Psoas muscle (tissue), 8 donors: ENCODE measurements around the gene NALF2. TPM values are rescaled to one million over a fixed set of nuclear protein-coding genes. Genes with fewer than 3 reads are reported as not detected.

Source experiments
- ATAC-seq, 4 donors: fragments of 200-7000 bp; cut with Tn5 transposase; one replicate each; pipeline ENCODE4 v1.9.1; 2020; ENCODE audit warnings: moderate library complexity in 3 of 4, mild to moderate bottlenecking in 2 of 4
- DNase-seq, 2 donors: peaks; one replicate each; pipeline ENCODE4 v3.0.0-alpha.2; 2020
- H3K27ac ChIP-seq: fragments of 200-600 bp; one replicate; pipeline ENCODE4 v1.8.0; 2022
- H3K27me3 ChIP-seq, 3 donors: fragments of 200-600 bp in 1 of 3; one replicate each; pipeline versions ENCODE4 v1.6.1 to v1.8.0; 2013 to 2022; ENCODE audit warnings: low read length in 2 of 3, mild to moderate bottlenecking in 2 of 3, moderate library complexity in 1 of 3; ENCODE audit not compliant: insufficient read depth in 3 of 3
- H3K36me3 ChIP-seq, 2 donors: fragments of 200-600 bp in 1 of 2; one replicate each; pipeline versions ENCODE4 v1.6.1 to v1.8.0; 2013 to 2022; ENCODE audit warnings: low read depth in 1 of 2, mild to moderate bottlenecking in 1 of 2, moderate library complexity in 1 of 2; ENCODE audit not compliant: insufficient read depth in 1 of 2
- H3K4me1 ChIP-seq: fragments of 200-600 bp; one replicate; pipeline ENCODE4 v1.8.0; 2022
- H3K4me3 ChIP-seq: fragments of 200-600 bp; one replicate; pipeline ENCODE4 v1.8.0; 2022; ENCODE audit warnings: mild to moderate bottlenecking
- H3K9me3 ChIP-seq: fragments of 200-600 bp; one replicate; pipeline ENCODE4 v1.8.0; 2022
- WGBS, 3 donors: extraction: QIAGEN DNeasy Blood & Tissue Kit; methylation state at CpG; one replicate each; pipeline versions ENCODE4 v1.1.6 to v1.1.7; 2013; 5-methylcytosine and 5-hydroxymethylcytosine counted together
- intact Hi-C, 2 donors: fragments of 100-400 bp; cut with DNase I; formaldehyde crosslinking; loops; one replicate each; pipeline versions ENCODE4 v1.11.0 to v1.14.2; 2022
- long read RNA-seq, 2 donors: library from polyadenylated mRNA; unstranded; transcript quantifications; one replicate each; pipeline ENCODE4 v2.0.0, GENCODE V29; 2021
- polyA plus RNA-seq, 3 donors: library from polyadenylated mRNA; stranded (reverse); fragments of 200-250 nt; gene quantifications; one replicate each; pipeline ENCODE4 v1.2.3, GENCODE V29; 2013
- total RNA-seq, 4 donors: library from RNA; stranded (reverse); fragmentation: NEBNext Ultra II Directional in 2 of 4; extraction: Animal tissue kit (Norgen Biotek cat#: 25700) in 2 of 4; gene quantifications; one replicate each; pipeline versions ENCODE4 v1.2.1 to v1.2.4, GENCODE V29; 2021 to 2023
- TF ChIP-seq, protein P1 (sequence below): fragments of 200-600 bp; IDR thresholded peaks from one replicate; pipeline ENCODE4 v1.8.0; 2022; ENCODE audit warnings: antibody characterized with exemption
- donor health status: healthy with polysubstance abuse.
- donor health status: DM: no; HTN: no; CAD: no; lungs with moderate emphysema.
- donor health status: Bipolar disorder and iron deficiency.
- donor health status: healthy.
- donor health status: DM: yes; HTN: yes; CAD: no.
- donor health status: DM: no; HTN: no; CAD: no.
- donor health status: DM: no; HTN: no; CAD: no.
- donor health status: DM: yes; HTN: yes; CAD: no.

NALF2 gene
- total RNA-seq: under 1 TPM in 3 of 4 donors, not detected in 1; 0.09 to 0.14 (median 0.11) TPM
- under 1 TPM; 0.17 to 0.26 (median 0.17) TPM for polyA plus RNA-seq
- long read RNA-seq, donor 1: 0 reads
- long read RNA-seq, donor 2, partial matches to known transcripts: 0 of 1 reads
- long read RNA-seq, donor 2, other reads (novel, unspliced or antisense): 1 of 1 reads

DNA sequence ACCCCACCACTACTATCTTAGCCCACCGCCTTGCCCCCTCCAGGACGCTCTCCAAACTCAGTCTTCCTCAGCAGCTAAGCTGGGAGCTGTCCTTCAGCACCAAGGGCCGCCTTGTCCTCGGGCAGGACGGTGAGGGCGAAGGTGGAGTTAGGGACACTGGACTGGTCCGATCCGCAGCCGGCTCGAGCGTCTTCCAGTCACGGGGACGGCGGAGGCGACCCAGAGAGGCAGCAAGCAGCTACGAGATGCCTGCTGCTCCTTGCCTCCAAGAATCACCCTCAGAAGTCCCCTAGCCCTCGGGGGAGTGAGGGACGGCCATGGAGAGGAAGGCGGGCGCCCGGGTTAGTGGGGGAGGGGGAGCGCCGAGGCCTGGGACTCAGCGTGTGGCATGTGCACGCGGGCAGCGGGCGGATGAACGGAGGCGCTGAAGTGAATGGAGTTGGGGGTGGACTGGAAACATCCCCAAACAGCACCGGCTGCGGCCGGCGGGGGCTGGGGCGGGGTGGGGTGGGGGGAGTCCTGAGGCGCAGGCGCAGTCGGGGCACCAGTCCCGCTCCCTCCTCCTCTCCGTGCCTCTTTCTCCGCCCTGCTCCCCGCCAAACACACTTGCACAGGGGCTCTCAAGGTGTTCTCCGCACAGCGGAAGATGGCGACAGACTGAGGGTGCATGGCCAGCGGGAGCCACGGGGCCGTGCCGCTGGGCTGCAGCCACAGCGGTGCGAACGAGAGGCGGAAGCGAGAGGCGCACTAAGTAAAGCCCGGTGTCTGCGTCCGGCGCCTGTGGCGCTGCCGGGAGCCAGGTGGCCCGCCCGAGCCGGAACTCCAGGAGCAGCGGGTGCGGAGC is at the start of gene NALF2:
NALF2 (plus strand) TSS at position 545 of the 844 bp plus-strand sequence. CDS start 957 bp downstream, outside the sequence.
- intact Hi-C loops: no loop called here
- no peaks in the 10 kb centered on the region for H3K36me3 ChIP-seq
- DNase-seq: peak; percentile 56 to 71
- no peak within 1 kb of the TSS for H3K27ac ChIP-seq
- no peaks in the 10 kb centered on the region for H3K9me3 ChIP-seq
- TF ChIP-seq, protein P1, sequence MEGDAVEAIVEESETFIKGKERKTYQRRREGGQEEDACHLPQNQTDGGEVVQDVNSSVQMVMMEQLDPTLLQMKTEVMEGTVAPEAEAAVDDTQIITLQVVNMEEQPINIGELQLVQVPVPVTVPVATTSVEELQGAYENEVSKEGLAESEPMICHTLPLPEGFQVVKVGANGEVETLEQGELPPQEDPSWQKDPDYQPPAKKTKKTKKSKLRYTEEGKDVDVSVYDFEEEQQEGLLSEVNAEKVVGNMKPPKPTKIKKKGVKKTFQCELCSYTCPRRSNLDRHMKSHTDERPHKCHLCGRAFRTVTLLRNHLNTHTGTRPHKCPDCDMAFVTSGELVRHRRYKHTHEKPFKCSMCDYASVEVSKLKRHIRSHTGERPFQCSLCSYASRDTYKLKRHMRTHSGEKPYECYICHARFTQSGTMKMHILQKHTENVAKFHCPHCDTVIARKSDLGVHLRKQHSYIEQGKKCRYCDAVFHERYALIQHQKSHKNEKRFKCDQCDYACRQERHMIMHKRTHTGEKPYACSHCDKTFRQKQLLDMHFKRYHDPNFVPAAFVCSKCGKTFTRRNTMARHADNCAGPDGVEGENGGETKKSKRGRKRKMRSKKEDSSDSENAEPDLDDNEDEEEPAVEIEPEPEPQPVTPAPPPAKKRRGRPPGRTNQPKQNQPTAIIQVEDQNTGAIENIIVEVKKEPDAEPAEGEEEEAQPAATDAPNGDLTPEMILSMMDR: no peak
- WGBS, 3 donors: 0 to 35% (median 0%) methylated on average over 26 to 66 of the region's 66 CpGs
- H3K27me3 ChIP-seq: peaks cover 0 to 67% (median 6%) of the 10 kb centered on the region in 3 donors
- no peaks in the 10 kb centered on the region for H3K4me1 ChIP-seq
- H3K4me3 ChIP-seq: peak within 1 kb of the TSS; percentile 62
- peak; percentile 65 to 84 (median 76) for ATAC-seq

DNA sequence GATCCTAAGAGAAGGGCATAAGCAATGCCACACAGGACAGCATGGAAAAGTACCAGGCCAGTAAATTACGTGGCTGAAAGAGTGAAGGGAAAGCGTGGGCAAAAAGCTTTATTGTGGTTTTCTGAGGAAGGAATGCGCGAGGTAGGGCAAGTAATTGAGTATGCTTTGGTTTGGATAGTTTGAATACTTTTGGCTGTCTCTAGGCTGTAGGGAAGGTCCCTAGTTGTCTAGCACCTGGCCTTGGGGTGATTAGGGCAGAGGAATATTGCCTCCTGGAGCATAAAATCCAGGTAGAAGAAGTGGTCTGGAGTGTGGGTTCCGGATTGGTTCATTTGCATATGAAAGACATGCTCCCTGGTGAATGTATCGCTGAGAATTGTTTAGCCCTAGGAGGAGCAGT is 46.4 kb upstream of the NALF2 start:
- intact Hi-C loops: no loop called here
- no peak for ATAC-seq
- H3K4me1 ChIP-seq: no peaks in the 10 kb centered on the region

GRCh38 chrX:69466546-69466945 is 37.6 kb upstream of the NALF2 start:
- no peaks in the 10 kb centered on the region for H3K4me1 ChIP-seq
- H3K27ac ChIP-seq: no peak overlapping the region
- TF ChIP-seq, protein P1: no peak
- DNase-seq (no peak), ATAC-seq (no peak)
- no peak overlapping the region for H3K4me3 ChIP-seq
- H3K9me3 ChIP-seq: no peaks in the 10 kb centered on the region
- 70 to 93% (median 90%) methylated on average over 1 of the region's 1 CpG for WGBS, 3 donors
- intact Hi-C loops: no loop called here
- H3K27me3 ChIP-seq: peaks cover 0 to 29% (median 0%) of the 10 kb centered on the region in 3 donors
- H3K36me3 ChIP-seq: no peaks in the 10 kb centered on the region

More for the DNA sequence above, 46.4 kb upstream of the NALF2 start:
- no peak overlapping the region for H3K4me3 ChIP-seq
- H3K27ac ChIP-seq: no peak overlapping the region
- H3K9me3 ChIP-seq: no peaks in the 10 kb centered on the region
- TF ChIP-seq, protein P1: no peak
- no peak for DNase-seq
- no peaks in the 10 kb centered on the region for H3K36me3 ChIP-seq
- 65 to 71% (median 68%) methylated on average over 6 of the region's 6 CpGs for WGBS, 3 donors
- peaks cover 0 to 4% (median 0%) of the 10 kb centered on the region in 3 donors for H3K27me3 ChIP-seq

DNA sequence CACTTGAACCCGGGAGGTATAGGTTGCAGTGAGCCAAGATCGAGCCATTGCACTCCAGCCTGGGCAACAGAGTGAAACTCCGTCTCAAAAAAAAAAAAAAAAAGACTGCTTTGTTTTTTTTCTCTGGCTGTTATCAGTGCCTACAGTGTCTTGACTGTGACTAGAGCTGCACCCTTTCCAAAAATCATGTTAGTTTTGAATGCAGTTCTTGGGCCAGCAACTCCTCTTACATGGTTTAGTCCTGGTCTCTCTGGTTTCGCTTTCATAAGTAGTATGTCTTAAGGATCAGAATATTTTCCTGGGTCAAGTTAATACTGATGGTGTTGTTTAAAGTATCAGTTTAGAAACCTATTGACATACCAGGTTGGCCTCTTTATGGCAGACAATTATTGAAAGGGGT is 34.2 kb upstream of the NALF2 start:
- intact Hi-C loops: no loop called here

More for the DNA sequence above, 34.2 kb upstream of the NALF2 start:
- 77 to 88% (median 84%) methylated on average over 3 to 4 of the region's 4 CpGs for WGBS, 3 donors
- no peak overlapping the region for H3K4me3 ChIP-seq
- no peaks in the 10 kb centered on the region for H3K4me1 ChIP-seq
- peaks cover 0 to 44% (median 0%) of the 10 kb centered on the region in 3 donors for H3K27me3 ChIP-seq
- H3K36me3 ChIP-seq: no peaks in the 10 kb centered on the region
- ATAC-seq (no peak), DNase-seq (no peak)
- TF ChIP-seq, protein P1: no peak
- H3K27ac ChIP-seq: no peak overlapping the region
- no peaks in the 10 kb centered on the region for H3K9me3 ChIP-seq
